Raji (cell line): ENCODE data around the gene CHTOP.

Source experiments
- POLR2A ChIP-seq: IDR thresholded peaks from 2 replicates; pipeline ENCODE4 v1.6.1; 2011; ENCODE audit warnings: low read depth, low read length, control low read depth; ENCODE audit not compliant: insufficient read depth

The CHTOP gene

DNA sequence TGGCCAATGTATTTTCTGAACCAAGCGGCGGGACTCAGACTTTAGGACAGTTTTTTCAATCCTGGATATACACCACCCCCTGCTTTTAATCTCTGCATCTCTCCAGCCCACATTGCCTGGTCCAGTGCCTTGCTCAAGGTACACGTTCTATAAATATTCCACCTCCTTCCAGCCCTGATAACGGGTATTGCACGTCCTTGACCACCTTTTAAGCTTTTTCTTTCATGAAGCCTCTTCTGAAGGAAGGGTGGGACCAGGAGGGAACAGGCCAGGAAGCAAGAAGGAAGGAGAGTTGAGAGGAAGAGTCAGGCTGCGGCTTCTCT is 24.3 kb upstream of the CHTOP start:
- TF ChIP-seq POLR2A: no peak

GRCh38 chr1:153610334-153610733 is 23.5 kb upstream of the CHTOP start:
- no peak for TF ChIP-seq POLR2A

GRCh38 chr1:153610811-153611301 is 23.0 kb upstream of the CHTOP start:
- no peak for TF ChIP-seq POLR2A

GRCh38 chr1:153611356-153611755 is 22.5 kb upstream of the CHTOP start:
- TF ChIP-seq POLR2A: no peak

- no peak for TF ChIP-seq POLR2A
These were observed 21.6 kb upstream of the CHTOP start for GRCh38 chr1:153612111-153612754.

GRCh38 chr1:153612755-153613331 is 21.0 kb upstream of the CHTOP start, which contains the start of gene S100A16:
S100A16 (minus strand) TSS chr1:153613137; CDS start chr1:153608151, 4,986 bp downstream.
- no peak for TF ChIP-seq POLR2A

DNA sequence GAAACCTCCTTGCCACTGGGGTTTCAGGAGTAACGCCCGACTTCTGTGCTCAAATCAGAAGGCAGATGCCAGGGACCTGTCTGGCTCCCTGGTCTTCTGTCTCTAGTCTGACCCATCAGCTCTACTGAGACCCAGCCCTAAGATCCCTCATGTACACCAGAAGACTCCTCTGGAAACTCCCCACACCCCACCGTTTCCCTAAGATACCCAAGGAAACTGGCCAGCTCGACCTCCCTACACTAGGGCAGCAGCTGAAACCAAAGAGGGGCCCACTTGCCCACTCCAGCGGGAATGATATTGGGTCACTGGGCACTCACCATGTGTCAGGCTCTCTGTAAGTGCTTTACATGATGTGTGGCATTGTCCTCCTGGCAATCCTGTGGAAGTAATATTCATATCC is 20.5 kb upstream of the CHTOP start:
- no peak for TF ChIP-seq POLR2A

DNA sequence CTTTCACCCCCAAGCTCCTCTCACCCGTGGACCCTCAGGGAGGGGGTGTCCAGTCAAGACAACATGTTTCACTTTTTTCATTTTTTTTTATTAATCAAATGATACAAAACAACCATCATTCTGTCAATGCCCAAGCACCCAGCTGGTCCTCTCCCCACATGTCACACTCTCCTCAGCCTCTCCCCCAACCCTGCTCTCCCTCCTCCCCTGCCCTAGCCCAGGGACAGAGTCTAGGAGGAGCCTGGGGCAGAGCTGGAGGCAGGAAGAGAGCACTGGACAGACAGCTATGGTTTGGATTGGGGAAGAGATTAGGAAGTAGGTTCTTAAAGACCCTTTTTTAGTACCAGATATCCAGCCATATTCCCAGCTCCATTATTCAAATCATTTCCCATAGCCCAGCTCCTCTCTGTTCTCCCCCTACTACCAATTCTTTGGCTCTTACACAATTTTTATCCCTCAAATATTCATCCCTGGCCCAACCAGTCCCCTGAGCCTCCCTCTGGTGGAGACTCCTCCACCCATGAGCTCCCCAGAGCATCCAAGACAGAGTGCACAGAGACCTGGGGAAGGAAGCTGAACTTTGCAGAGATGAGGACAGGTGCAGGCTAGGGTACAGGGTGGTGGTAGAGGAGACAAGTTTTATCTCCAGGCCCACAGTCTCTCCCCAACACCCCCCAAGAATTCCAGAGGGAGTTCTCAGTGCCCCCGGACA is 19.5 kb upstream of the CHTOP start:
- TF ChIP-seq POLR2A: no peak

- no peak for TF ChIP-seq POLR2A
These were observed 19.0 kb upstream of the CHTOP start for GRCh38 chr1:153614906-153615305.

- no peak for TF ChIP-seq POLR2A
These were observed 18.5 kb upstream of the CHTOP start for GRCh38 chr1:153615406-153615805.

- TF ChIP-seq POLR2A: no peak
These were observed 17.5 kb upstream of the CHTOP start, which contains the start of gene S100A14 for GRCh38 chr1:153616144-153616916. S100A14 (minus strand) TSS chr1:153616325; CDS start chr1:153615858, 467 bp downstream.

DNA sequence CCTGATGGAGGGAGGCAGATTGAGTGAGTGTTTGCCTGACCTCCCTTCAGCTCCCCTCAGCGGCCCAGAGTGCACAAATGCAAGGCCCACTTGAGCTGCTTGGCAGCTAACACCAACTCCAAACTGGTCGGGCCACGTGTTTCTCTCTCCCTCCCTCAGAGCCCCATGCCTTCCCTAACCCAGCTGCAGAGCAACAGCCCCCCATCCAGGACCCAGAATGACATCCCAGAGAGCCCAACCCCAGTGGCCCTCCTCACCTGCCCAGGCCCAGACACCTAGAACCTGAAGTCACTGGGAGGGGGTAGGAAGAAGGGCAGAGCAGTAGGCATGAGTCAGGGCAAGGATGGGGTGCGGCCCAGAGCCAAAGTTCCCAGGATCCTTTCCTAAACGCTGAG is 17.0 kb upstream of the CHTOP start:
- TF ChIP-seq POLR2A: no peak

DNA sequence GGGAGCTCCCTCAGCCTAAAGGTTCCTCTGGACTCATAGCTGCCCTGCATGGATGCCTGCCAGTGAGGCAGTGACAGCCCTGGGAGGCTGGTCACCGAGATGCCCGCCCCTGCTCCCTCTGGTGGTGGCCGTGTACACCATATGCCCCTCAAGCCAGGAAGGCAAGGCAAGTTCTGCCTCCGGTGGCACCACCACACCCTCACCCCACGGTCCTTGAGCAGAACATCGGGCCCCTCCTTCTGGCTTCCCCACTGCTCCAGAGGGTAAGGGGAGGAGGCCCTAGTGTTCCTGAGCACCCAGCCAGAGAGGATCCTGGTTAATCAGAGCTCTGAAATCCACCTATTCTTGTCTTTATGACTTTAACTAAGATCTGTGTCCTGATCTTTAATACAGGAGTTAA is 16.2 kb upstream of the CHTOP start:
- no peak for TF ChIP-seq POLR2A

DNA sequence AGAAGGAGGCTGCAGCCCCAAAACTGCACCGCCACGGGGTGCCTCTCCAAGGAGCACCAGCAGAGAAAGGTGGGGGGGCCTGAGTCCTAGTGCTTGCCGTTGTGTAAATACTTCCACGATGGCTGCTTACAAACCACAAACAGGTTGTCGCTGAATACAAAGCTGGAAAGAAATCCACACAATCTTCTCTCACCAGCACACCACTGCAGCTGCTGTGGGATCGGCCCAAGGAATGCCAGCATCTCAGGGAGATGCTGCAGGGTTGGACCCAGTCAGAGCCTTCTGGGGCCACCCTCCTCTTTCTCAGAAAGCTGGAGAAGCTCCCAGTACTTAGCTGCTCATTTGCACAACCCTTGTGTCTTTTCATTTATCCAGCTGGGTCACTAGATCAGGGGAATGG is 14.7 kb upstream of the CHTOP start:
- no peak for TF ChIP-seq POLR2A

GRCh38 chr1:153623101-153623500 is 10.8 kb upstream of the CHTOP start:
- TF ChIP-seq POLR2A: no peak

DNA sequence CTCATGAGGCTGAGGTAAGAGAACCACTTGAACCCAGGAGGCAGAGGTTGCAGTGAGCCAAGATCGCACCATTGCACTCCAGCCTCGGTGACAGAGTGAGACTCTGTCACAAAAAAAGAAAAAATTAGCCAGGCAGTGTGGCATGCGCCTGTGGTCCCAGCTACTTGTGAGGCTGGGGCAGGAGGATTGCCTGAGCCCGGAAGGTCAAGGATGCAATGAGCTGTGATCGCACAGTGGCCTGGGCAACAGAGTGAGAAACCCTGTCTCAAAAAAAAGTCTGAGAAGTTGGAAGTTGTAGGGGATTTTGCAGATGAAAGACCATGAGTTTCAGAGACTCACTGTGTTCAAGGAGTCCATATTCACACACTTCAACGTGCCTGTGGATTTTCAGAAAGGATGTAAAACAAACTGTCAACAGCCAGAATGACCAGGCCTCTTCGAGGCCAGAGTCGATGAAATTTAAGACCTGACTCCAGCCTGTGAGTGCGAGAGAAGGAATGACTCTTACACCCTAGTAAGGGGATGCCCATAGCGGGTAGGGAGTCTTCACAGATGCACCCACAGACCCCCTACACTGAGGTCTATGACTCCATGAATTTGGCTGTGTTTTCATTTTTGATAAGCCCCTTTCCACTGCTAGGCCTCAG is 8.8 kb upstream of the CHTOP start:
- no peak for TF ChIP-seq POLR2A

DNA sequence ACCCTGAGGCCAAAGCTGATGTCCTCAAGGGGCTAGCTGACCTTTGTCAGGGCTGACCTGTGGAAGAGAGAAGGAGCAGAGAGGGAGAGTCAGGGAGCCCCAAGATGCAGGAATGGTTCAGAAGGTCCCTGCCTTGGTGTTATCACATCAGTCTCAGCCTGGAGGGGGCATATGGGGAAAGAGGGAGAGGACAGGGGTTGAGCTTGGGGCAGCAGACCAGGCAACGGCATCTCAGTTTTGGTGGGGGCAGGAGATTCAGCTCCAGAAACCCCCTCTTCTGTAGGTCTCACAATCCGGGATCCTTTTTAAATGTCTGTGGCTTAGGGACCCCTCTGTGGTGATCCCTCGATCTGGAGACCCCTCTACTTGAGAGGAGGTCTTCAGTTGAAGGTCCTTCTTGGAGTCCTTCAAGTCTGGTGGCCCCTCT is 7.4 kb upstream of the CHTOP start:
- no peak for TF ChIP-seq POLR2A
